HEK293 (cell line): Measurements from ENCODE around the gene PKNOX2.
A peak's percentile ranks its signal among the peaks of the same experiment; 100 is the strongest.

ENCODE experiments used
- CTCF ChIA-PET: fragments of 350-600 bp; formaldehyde crosslinking; extraction: SDS; loops from one replicate; lab custom pipeline; 2021; ENCODE audit warnings: antibody characterized with exemption; lab: Yijun Ruan, JAX
- POLR2A ChIA-PET: fragments of 300-600 bp; formaldehyde crosslinking; extraction: SDS; loops from one replicate; lab custom pipeline; 2020; ENCODE audit warnings: antibody characterized with exemption, inconsistent platforms; lab: Yijun Ruan, JAX
- H3K27ac ChIP-seq: fragments of 200-500 bp; sonication (Bioruptor generic); 2 replicates; pipeline ENCODE4 v1.5.1; 2014; ENCODE audit warnings: low read depth, low read length, control low read depth, inconsistent platforms; ENCODE audit errors: extremely low read depth
- H3K36me3 ChIP-seq, 2 experiments: fragments of 200-500 bp in 1 of 2; sonication (Bioruptor generic) in 1 of 2; 1 replicate in 1 of 2; 2 replicates in 1 of 2; pipeline ENCODE4 v1.5.1; 2014 to 2017; ENCODE audit warnings: inconsistent platforms in 2 of 2, low read length in 2 of 2; ENCODE audit not compliant: control insufficient read depth in 2 of 2, insufficient read depth in 1 of 2
- H3K4me1 ChIP-seq: fragments of 200-500 bp; sonication (Bioruptor generic); 2 replicates; pipeline ENCODE4 v1.5.1; 2014; ENCODE audit warnings: mild to moderate bottlenecking, low read length, inconsistent platforms; ENCODE audit not compliant: control insufficient read depth, insufficient read depth
- H3K4me3 ChIP-seq: 2 replicates; pipeline ENCODE4 v1.5.1; 2011; ENCODE audit warnings: low read depth, mild to moderate bottlenecking, control low read depth, low read length, moderate library complexity
- H3K9me3 ChIP-seq: fragments of 200-500 bp; sonication (Bioruptor generic); 2 replicates; pipeline ENCODE4 v1.5.1; 2014; ENCODE audit warnings: low read depth, low read length, inconsistent platforms; ENCODE audit not compliant: control insufficient read depth, insufficient read depth
- BCL11A ChIP-seq: fragments of 450-650 bp; formaldehyde crosslinking; IDR thresholded peaks from 2 replicates; pipeline ENCODE4 v1.5.1; 2016; ENCODE audit warnings: low read depth, missing biosample characterization, missing genetic modification characterization
- GLI4 ChIP-seq: fragments of 450-650 bp; formaldehyde crosslinking; IDR thresholded peaks from 2 replicates; pipeline ENCODE4 v1.5.1; 2016; ENCODE audit warnings: missing biosample characterization, missing genetic modification characterization
- HOXD13 ChIP-seq: sonication (generic); formaldehyde crosslinking; IDR thresholded peaks from 2 replicates; pipeline ENCODE4 v1.8.0; 2022; ENCODE audit warnings: missing genetic modification reagents, borderline replicate concordance
- MEIS1 ChIP-seq: sonication (generic); formaldehyde crosslinking; IDR thresholded peaks from 2 replicates; pipeline ENCODE4 v1.8.1; 2022; ENCODE audit warnings: missing genetic modification reagents, mild to moderate bottlenecking, borderline replicate concordance
- OVOL3 ChIP-seq: fragments of 450-650 bp; formaldehyde crosslinking; IDR thresholded peaks from 2 replicates; pipeline ENCODE4 v1.5.1; 2016; ENCODE audit warnings: missing biosample characterization, missing genetic modification characterization
- SETDB1 ChIP-seq: IDR thresholded peaks from one replicate; pipeline ENCODE4 v1.6.1; 2017; ENCODE audit warnings: mild to moderate bottlenecking, low read length, moderate library complexity, mixed read lengths; ENCODE audit not compliant: insufficient read length
- SP2 ChIP-seq: fragments of 450-650 bp; formaldehyde crosslinking; IDR thresholded peaks from 2 replicates; pipeline ENCODE4 v1.5.1; 2016; ENCODE audit warnings: missing biosample characterization, missing genetic modification characterization
- TRIM28 ChIP-seq: IDR thresholded peaks from 2 replicates; pipeline ENCODE4 v1.6.1; 2011; ENCODE audit warnings: low read length, control low read depth, borderline replicate concordance
- ZFP41 ChIP-seq: fragments of 450-650 bp; formaldehyde crosslinking; IDR thresholded peaks from 2 replicates; pipeline ENCODE4 v1.5.1; 2016; ENCODE audit warnings: missing biosample characterization, missing genetic modification characterization, borderline replicate concordance
- ZNF114 ChIP-seq: fragments of 450-650 bp; formaldehyde crosslinking; IDR thresholded peaks from 2 replicates; pipeline ENCODE4 v1.5.0; 2017; ENCODE audit warnings: missing biosample characterization, missing genetic modification characterization
- ZNF214 ChIP-seq: fragments of 450-650 bp; formaldehyde crosslinking; IDR thresholded peaks from 2 replicates; pipeline ENCODE4 v1.5.1; 2017; ENCODE audit warnings: missing biosample characterization, mild to moderate bottlenecking, missing genetic modification characterization, borderline replicate concordance
- ZNF24 ChIP-seq: fragments of 450-650 bp; formaldehyde crosslinking; IDR thresholded peaks from 2 replicates; pipeline ENCODE4 v1.5.1; 2016; ENCODE audit warnings: missing biosample characterization, missing genetic modification characterization
- ZNF416 ChIP-seq: fragments of 450-650 bp; formaldehyde crosslinking; IDR thresholded peaks from 2 replicates; pipeline ENCODE4 v1.5.1; 2016; ENCODE audit warnings: missing biosample characterization, missing genetic modification characterization
- ZNF529 ChIP-seq: fragments of 450-650 bp; formaldehyde crosslinking; IDR thresholded peaks from 2 replicates; pipeline ENCODE4 v1.5.1; 2017; ENCODE audit warnings: missing genetic modification characterization, missing biosample characterization; ENCODE audit not compliant: insufficient replicate concordance
- ZNF596 ChIP-seq: fragments of 450-650 bp; IDR thresholded peaks from 2 replicates; pipeline ENCODE4 v1.5.0; 2018; ENCODE audit warnings: missing biosample characterization, mild to moderate bottlenecking, missing genetic modification characterization, moderate library complexity
- ZNF621 ChIP-seq: fragments of 450-650 bp; formaldehyde crosslinking; IDR thresholded peaks from 2 replicates; pipeline ENCODE4 v1.5.1; 2017; ENCODE audit warnings: missing biosample characterization, missing genetic modification characterization
- ZNF629 ChIP-seq: fragments of 450-650 bp; formaldehyde crosslinking; IDR thresholded peaks from 2 replicates; pipeline ENCODE4 v1.5.1; 2017; ENCODE audit warnings: missing biosample characterization, missing genetic modification characterization
- ZNF677 ChIP-seq: fragments of 450-650 bp; IDR thresholded peaks from 2 replicates; pipeline ENCODE4 v1.5.0; 2018; ENCODE audit warnings: missing biosample characterization, mild to moderate bottlenecking, missing genetic modification characterization, moderate library complexity
- ZSCAN30 ChIP-seq: fragments of 450-650 bp; IDR thresholded peaks from 2 replicates; pipeline ENCODE4 v1.5.1; 2018; ENCODE audit warnings: missing biosample characterization, mild to moderate bottlenecking, missing genetic modification characterization, moderate library complexity
- ZXDB ChIP-seq: fragments of 450-650 bp; formaldehyde crosslinking; IDR thresholded peaks from 2 replicates; pipeline ENCODE4 v1.5.1; 2016; ENCODE audit warnings: missing biosample characterization, missing genetic modification characterization
- TF ChIP-seq, protein P1 (sequence below): fragments of 450-650 bp; formaldehyde crosslinking; IDR thresholded peaks from 2 replicates; pipeline ENCODE4 v1.5.1; 2016; ENCODE audit warnings: missing biosample characterization, missing genetic modification characterization
- TF ChIP-seq, protein P2 (sequence below): fragments of 450-650 bp; formaldehyde crosslinking; IDR thresholded peaks from 2 replicates; pipeline ENCODE4 v1.5.0; 2017; ENCODE audit warnings: missing biosample characterization, missing genetic modification characterization, borderline replicate concordance
- TF ChIP-seq, protein P3 (sequence below): fragments of 450-650 bp; formaldehyde crosslinking; IDR thresholded peaks from 2 replicates; pipeline ENCODE4 v1.5.1; 2017; ENCODE audit warnings: missing biosample characterization, mild to moderate bottlenecking, missing genetic modification characterization, moderate library complexity
- TF ChIP-seq, protein P4 (sequence below): fragments of 450-650 bp; formaldehyde crosslinking; IDR thresholded peaks from 2 replicates; pipeline ENCODE4 v1.5.1; 2016; ENCODE audit warnings: missing biosample characterization, missing genetic modification characterization

PKNOX2 gene

DNA sequence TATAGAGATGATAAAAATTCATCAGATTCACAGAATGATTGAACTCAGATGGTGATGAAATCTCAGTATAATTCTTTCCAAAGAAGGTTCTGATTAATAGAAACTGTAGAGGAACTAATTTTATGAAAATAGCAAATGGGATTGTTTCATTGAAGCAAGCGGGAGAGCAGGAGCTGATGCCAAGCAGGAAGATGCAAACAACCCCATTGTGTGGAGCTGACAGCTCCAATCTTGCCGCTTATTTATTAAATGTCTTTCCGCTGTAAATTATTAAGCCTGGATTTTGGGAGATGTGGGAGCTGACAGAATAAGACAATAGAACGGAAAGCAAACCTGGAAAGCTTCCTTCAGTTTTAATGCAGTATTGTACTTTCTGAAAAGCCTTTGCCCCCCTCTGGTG lies 47.1 kb upstream of the PKNOX2 start (continued):
- TF ChIP-seq, protein P1, sequence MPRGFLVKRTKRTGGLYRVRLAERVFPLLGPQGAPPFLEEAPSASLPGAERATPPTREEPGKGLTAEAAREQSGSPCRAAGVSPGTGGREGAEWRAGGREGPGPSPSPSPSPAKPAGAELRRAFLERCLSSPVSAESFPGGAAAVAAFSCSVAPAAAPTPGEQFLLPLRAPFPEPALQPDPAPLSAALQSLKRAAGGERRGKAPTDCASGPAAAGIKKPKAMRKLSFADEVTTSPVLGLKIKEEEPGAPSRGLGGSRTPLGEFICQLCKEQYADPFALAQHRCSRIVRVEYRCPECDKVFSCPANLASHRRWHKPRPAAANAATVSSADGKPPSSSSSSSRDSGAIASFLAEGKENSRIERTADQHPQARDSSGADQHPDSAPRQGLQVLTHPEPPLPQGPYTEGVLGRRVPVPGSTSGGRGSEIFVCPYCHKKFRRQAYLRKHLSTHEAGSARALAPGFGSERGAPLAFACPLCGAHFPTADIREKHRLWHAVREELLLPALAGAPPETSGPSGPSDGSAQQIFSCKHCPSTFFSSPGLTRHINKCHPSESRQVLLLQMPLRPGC (tag by site-specific recombination), result no peak
- TF ChIP-seq ZNF416 (no peak), HOXD13 (CRISPR knock-in tag) (no peak), ZFP41 (no peak)

DNA sequence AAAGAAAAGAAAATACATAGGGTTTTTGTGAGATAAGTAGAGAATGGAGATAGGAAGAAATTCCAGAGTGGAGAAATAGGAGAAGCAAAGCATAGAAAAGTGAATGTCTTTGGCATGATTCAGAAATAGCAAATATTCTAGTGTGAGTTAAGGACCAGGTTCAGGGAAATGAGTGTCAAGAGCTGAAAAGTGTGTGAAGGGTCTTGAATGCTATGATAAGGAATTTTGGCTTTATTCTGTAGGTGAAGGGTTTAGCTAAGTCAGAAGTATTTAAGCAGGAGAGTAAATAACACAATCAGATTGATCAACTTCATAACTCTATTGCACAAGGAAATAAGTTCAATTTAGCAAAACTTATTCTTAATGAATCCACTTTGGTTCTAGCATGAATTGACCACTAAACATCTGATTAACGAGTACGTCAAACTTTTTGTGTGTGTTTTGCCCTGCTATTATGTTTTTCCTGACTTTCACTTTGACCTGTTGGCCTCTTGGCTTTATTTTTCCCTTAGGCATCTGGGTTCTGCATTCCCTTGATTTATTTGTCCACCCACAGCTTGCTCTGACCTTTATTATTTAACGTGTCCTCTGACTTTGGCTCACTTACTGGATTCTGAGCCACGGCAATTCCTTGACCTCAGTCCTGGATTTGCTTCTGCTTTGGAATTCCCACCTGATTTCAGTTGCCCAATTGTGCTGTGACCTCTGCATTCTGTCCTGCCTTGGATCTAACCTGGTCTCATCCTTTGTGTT lies 41.2 kb upstream of the PKNOX2 start:
- ChIA-PET POLR2A (interaction anchor here (0.6 kb wide), 1 partner anchor 178 kb away, joined by 4 read pairs; no protein-coding TSS in a partner anchor), CTCF (interaction anchor here (0.6 to 2.0 kb wide), 8 partner anchors 12 to 993 kb away, joined by 3 to 13 read pairs (median 3); partner anchors contain the start of gene TMEM218)
- Histone ChIP-seq H3K4me1 (no peaks in the 10 kb centered on the region), H3K9me3 (no peaks in the 10 kb centered on the region), H3K27ac (no peak overlapping the region), H3K36me3 (no peaks in the 10 kb centered on the region), H3K4me3 (no peak overlapping the region)
- TF ChIP-seq ZNF596 (tag by site-specific recombination) (no peak), TRIM28 (no peak), GLI4 (tag by site-specific recombination) (no peak), ZNF677 (tag by site-specific recombination) (no peak), ZNF24 (no peak)
- TF ChIP-seq, protein P2, sequence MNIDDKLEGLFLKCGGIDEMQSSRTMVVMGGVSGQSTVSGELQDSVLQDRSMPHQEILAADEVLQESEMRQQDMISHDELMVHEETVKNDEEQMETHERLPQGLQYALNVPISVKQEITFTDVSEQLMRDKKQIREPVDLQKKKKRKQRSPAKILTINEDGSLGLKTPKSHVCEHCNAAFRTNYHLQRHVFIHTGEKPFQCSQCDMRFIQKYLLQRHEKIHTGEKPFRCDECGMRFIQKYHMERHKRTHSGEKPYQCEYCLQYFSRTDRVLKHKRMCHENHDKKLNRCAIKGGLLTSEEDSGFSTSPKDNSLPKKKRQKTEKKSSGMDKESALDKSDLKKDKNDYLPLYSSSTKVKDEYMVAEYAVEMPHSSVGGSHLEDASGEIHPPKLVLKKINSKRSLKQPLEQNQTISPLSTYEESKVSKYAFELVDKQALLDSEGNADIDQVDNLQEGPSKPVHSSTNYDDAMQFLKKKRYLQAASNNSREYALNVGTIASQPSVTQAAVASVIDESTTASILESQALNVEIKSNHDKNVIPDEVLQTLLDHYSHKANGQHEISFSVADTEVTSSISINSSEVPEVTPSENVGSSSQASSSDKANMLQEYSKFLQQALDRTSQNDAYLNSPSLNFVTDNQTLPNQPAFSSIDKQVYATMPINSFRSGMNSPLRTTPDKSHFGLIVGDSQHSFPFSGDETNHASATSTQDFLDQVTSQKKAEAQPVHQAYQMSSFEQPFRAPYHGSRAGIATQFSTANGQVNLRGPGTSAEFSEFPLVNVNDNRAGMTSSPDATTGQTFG (tag by site-specific recombination), result no peak

DNA sequence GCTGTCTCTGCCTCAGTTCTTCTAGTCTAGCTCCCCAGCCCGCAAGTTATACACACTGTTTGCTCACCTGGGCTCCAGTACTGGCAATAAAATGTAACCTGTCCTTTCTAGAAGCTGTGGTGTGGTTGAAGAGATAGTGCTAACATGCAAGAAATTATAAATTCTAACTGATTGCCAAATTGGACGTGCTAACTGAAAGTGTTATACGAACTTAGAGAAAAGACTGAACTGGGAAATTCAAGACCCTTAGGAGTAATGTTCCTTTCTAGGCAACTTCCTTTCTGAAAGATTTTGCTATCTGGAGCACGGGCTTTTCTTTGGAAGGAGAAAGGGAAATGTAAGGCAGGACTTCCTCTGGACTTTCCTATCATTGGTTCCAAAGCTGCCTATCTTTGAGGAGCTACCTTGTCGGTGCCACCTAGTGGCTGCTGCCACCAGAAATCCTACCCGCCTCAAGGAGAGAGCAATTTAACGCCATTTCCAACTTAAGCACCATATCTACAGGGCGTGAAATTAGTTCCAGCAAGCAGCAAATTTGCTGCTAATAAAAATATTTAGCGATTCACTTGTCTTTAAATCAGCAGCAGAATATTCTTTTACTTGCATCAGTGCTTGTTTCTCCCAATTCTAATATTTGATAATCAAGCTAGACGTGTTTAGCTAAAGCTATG lies 40.5 kb upstream of the PKNOX2 start:
- H3K4me3 ChIP-seq, result no peak overlapping the region
- CTCF ChIA-PET, result interaction anchor here (0.6 to 2.0 kb wide), 11 partner anchors 8 to 330 kb away, joined by 3 to 13 read pairs (median 4); partner anchors contain the start of gene TMEM218
- no peaks in the 10 kb centered on the region for H3K36me3 ChIP-seq
- H3K4me1 ChIP-seq, result no peaks in the 10 kb centered on the region
- POLR2A ChIA-PET, result no interaction called here
- H3K9me3 ChIP-seq, result no peaks in the 10 kb centered on the region
- H3K27ac ChIP-seq, result no peak overlapping the region
- TF ChIP-seq ZXDB (tag by site-specific recombination) (no peak), BCL11A (tag by site-specific recombination) (no peak), ZNF214 (tag by site-specific recombination) (no peak), OVOL3 (no peak), SP2 (peak; percentile 24; the same call in 1 of the 2 replicates), ZSCAN30 (tag by site-specific recombination) (no peak), ZNF114 (tag by site-specific recombination) (no peak), ZNF596 (tag by site-specific recombination) (no peak), ZNF529 (tag by site-specific recombination) (no peak), ZNF621 (tag by site-specific recombination) (no peak), ZNF629 (no peak), MEIS1 (no peak), ZNF677 (tag by site-specific recombination) (no peak), SETDB1 (peak; percentile 72)
- TF ChIP-seq, protein P3, sequence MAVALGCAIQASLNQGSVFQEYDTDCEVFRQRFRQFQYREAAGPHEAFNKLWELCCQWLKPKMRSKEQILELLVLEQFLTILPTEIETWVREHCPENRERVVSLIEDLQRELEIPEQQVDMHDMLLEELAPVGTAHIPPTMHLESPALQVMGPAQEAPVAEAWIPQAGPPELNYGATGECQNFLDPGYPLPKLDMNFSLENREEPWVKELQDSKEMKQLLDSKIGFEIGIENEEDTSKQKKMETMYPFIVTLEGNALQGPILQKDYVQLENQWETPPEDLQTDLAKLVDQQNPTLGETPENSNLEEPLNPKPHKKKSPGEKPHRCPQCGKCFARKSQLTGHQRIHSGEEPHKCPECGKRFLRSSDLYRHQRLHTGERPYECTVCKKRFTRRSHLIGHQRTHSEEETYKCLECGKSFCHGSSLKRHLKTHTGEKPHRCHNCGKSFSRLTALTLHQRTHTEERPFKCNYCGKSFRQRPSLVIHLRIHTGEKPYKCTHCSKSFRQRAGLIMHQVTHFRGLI (tag by site-specific recombination), result no peak
- TF ChIP-seq, protein P4, sequence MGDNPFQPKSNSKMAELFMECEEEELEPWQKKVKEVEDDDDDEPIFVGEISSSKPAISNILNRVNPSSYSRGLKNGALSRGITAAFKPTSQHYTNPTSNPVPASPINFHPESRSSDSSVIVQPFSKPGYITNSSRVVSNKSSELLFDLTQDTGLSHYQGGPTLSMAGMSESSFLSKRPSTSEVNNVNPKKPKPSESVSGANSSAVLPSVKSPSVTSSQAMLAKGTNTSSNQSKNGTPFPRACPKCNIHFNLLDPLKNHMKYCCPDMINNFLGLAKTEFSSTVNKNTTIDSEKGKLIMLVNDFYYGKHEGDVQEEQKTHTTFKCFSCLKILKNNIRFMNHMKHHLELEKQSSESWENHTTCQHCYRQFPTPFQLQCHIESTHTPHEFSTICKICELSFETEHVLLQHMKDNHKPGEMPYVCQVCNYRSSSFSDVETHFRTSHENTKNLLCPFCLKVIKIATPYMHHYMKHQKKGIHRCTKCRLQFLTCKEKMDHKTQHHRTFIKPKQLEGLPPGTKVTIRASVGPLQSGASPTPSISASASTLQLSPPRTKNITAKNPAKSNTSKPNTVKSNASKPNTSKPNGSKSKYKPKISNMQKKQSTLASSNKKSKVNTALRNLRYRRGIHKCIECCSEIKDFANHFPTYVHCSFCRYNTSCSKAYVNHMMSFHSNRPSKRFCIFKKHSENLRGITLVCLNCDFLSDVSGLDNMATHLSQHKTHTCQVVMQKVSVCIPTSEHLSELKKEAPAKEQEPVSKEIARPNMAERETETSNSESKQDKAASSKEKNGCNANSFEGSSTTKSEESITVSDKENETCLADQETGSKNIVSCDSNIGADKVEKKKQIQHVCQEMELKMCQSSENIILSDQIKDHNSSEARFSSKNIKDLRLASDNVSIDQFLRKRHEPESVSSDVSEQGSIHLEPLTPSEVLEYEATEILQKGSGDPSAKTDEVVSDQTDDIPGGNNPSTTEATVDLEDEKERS (tag by site-specific recombination), result no peak
